CD4-positive, alpha-beta T cell treated with Interleukin-17A for 1 hour (primary cell): ENCODE results near the gene DNAJC8.

Experiments used
- DNase-seq: peaks from one replicate; pipeline ENCODE4 v3.0.0-alpha.2; 2020

Gene DNAJC8

DNA sequence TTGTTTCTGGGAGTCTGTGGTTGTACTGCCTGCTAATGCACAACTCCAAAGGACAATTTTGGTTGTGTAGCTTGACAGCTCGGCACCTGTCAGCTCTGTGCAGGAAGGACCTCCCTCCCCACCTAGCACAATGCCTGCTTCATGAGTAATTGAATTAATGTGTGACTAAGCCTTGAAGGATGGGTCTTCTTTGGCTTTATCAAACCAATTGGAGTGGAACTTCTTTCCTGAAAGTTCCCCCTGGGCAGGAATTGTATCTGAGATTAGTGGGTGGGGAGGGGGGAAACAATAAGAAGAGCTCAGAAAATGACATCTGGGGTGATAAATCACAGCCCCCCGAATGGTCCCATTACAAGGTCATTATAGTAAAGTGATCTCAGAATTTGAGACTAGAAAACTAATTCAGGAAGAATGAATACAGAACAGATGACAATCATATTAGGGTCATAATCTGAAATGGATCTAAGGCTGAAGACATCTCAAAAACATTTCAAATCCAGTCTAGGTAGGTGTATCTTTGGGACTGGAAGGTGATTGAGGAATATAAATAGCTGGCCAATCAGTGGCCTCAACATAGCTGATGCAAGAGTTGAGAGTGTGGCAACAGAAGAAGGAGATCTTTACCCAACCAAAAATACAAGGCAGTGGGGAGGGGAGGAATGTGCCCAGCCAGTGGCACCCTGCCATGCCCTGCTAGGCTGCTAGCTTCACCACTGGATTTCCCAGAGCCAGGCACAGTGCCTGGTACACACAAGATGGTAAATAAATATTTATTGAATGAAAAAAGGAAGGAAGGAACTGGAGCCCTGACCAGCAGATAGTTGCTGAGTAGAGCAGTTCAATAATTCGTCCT, 16.4 kb upstream of the DNAJC8 start:
- peak; percentile 31 for DNase-seq

DNA sequence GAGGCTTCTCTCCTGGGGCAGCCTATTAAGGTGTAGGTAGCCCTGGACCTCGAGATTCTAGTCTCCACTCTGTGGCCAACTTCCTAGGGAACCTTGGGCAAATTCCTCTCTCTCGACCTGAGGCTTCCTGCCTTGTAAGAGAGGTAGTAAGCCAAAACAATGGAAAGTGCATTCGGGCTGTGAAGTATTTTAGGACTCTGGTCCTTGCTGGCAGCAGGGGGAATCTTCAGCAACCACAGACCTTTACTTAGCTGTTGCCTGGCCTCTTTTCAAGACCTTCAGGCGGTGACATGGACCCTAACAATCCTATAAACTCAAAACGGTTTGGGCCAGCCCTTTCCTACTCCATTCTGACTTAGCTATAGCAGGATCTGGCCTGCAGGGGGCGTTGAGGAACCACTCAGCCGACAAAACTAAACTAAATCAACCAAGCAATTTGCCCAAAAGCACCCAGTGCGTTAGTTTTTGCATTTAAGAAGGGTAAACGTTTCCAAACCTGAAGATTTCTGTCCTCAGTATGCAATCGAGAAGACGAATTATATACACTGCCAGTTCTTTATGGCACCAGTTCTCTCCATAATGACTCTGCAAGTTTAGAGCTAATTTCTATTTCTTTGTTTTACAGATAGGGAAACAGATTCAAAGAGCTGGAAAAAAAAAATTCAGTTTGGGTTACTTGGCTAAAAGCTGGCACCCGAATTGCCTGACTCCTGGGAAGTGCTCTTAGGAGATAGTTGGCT, 15.6 kb upstream of the DNAJC8 start:
- peak; percentile 88 for DNase-seq

DNA sequence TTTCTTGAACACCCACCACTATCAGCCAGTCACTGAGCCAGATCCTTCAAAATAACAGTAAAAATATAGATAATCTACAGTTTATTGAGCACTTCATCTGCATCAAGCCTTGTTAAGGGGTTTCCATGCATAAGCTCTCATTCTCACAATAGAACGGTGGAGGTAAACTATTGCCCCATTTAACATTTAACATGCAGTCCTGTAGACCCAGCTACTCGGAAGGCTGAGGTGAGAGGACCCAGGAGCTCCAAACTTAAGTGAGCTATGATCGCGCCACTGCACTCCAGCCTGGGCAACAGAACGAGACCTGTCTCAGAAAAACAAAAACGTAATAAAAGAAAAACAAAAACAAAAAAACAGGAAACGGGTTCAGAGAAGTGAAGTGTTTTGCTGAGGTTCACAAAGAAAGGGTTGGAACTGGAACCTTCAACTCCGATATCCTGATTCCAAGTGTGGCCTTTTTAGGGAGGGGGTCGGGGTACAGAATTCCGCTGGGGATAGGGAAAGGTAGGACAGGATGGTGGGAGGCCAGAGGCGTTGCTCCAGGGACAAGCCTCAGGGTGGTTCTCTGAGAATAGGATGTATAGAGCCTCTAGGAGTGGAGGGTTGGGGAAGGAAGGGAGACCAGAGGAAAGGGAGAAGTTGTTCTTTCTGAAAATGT, 14.9 kb upstream of the DNAJC8 start:
- DNase-seq = no peak

DNA sequence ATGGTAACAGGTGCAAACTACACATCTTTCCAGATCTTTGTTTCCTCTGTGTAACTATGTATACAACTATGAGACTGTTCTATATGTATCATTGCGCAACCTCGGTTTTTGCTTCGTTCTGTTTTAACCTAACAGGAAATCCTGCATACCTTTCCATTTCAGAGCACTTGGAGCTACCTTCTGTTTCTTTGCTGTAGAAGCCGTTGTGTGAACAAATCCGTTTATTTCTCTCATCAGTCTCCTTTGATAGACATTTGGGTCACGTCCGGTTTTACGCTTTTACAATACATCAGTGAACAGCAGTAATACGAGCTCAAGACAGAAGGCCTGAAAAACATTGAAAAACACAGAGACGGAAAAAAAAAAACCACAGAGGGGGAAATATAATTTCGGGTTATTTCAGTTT, 13.6 kb upstream of the DNAJC8 start:
- DNase-seq = peak; percentile 90

DNA sequence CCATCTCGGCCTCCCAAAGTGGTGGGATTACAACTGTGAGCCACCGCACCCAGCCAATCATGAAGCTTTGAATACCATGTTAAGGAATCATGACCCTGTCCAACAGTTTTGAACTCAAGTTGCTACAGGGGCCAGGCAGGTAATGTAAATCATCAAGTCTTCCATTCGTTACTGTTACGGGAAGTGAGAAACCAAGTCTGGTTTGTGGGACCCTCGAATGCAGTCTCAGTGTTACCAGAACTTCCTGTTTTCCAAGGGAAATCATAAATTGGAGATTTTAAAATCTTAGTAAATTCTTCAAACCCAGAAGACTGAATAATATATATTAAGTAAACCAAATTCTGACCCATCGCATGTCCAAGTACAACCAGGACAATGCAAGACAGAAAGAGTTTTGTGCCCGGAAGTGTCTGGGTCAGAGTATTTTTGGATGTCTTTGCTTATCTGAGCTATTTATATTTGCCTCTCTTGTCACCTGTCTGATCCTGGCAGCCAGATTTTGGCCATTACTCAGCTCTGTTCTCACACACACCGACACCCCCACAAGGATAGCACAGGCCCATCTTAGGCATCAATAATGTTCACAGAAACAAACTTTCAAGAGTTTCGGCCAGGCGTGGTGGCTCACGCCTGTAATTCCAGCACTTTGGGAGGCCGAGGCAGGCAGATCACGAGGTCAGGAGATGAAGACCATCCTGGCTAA, 11.9 kb upstream of the DNAJC8 start:
- no peak for DNase-seq

DNA sequence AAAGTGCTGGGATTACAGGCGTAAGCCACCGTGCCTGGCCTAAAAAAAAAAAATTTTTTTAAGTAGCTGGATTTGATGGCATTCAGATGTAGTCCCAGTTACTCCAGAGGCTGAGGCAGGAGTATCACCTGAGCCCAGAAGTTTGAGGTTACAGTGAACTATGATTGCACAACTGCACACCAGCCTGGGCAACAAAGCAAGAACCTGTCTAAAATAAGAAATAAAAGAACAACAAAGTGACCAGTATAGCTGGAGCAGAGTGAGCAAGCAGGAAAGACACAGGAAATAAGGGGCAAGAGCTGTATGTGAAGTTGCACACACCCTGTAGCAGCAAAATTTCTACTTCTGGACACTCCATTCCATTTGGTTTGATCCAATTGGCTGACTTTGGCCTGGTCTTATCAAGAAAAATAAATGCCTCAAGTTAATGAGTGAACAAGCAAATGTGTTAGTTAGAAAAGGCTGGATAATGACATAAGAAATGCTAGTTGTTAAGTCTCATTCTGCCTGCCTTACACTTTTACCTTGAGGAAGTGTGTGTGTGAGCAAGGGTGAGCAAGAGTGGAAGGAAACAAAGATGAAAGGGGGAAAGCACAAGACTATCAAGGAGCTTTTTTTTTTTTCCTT, 11.0 kb upstream of the DNAJC8 start:
- peak; percentile 52 for DNase-seq

DNA sequence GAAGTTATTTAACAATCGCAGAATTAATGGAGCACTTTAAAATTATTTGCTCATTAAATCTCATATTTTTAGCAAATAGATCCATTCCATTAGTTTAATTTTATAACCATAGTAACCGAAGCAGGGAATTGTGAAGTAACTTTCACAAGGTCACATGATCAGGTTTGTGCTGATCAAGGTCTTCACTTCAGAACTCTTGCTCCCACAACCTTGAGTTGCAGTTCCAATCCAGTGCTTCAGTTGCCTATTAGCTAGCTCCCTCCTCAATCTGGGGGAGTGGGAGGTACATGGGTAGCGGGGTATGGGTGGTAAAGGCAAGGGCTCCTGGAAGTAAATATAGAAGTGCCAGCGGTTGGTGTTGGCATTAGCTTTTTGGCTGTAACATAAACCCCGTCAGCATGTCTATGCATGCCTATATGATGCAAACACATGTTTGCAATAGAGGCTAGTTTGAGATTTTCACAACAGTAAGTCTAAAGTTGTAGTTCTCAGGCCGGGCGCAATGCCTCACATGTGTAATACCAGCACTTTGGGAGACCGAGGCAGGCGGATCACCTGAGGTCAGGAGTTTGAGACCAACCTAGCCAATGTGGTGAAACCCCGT, 8.9 kb upstream of the DNAJC8 start:
- DNase-seq = no peak

DNA sequence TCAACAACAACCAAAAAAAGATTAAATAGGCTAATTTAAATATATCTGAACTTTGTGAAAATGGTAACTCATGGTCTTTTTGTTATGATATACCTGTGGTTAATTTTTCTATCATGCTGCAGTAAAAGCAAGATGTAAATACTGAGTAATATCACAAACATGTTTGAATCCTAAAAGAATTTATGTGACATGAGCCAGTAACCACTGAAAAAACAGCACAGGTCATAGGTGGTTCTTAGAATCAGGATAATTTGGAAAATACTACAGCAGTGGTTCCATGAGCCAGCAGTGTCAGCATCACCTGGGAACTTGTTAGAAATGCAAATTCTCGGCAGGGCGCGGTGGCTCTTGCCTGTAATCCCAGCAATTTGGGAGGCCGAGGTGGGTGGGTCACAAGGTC, 7.2 kb upstream of the DNAJC8 start:
- no peak for DNase-seq

DNA sequence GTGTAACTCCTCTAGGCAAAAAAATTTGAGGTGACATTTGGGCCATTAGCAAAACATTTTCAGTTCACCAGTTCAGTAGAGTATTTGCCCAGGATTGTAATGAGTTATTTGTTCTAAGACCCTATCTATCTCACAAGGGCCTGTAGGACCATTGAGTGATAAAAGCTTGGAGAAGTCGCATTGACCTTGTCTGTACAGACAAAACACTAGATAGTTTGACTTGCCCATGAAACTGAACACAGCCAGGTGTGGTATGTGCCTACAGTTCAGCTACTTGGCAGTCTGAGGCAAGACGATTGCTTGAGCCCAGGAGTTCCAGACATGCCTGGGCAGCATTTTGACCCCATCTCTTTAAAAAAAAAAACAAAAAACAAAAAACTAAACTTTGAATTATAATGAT, 6.2 kb upstream of the DNAJC8 start:
- no peak for DNase-seq

DNA sequence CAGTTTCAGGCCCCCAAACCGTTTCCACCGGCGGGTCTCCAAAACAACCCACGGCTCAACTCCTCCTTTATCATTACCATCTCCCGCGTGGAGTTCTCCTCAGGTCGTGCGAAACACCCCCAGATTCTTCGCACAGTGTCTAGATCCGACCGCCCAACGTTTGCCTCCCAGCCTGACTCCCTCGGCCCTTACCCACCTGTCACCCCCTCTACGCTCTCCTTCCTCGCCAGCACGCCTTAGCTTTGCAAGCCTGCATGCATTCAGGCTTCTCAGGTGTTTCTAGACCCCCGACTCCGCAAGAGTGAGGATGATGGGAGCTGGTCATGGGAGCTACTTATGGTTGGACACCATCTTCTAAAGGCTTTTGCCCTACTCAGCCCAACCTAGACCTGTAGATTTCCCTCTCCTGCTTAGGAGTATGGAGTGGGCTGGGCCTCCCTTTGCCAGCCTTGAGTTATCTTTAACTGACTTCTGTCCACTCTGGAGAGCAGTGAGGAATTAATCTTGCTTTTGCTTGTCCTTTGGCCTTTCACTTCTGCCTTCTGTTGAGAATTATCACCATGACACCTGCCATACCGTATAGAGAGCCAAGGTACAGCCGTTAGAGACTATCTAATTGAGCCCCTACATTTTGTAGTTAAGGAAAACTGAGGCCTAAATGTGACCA, 4.0 kb upstream of the DNAJC8 start:
- DNase-seq = no peak

DNA sequence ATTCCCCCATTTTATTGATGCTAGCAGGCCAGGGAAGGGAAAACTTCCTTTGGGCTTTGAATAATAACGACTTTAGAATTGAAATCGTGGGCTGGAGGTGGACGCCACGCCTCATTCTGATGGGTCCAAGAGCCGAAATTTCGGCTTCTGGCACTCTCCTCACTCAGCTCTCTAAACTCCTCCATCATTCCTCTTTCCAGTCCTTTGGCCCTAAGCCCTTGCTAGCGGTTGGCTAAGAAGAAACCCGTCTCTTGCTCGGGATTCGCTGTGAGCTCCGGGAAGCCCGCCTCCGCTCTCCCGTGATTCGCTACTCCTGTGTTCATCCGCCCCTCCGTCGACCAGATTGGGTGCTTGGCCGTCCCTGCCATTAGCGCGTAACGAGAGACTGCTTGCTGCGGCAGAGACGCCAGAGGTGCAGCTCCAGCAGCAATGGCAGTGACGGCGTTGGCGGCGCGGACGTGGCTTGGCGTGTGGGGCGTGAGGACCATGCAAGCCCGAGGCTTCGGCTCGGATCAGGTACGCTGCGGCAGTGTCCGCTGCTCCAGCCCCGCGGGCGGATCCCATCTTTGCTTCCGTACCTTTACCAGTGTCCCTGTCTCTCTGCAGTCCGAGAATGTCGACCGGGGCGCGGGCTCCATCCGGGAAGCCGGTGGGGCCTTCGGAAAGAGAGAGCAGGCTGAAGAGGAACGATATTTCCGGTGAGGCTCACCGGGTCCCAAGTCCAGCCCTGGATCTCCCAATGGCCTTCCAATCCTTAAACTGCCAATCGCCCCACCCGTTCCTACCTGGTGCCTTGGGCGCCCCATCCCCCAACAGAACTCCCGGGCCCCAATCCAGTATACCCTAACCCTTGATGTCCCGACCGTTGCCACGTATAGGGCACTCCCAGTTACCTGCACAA, 3.2 kb upstream of the DNAJC8 start, which contains the start of gene ATP5IF1:
Gene ATP5IF1, plus strand, starts transcription at position 370 of the 901 bp plus-strand sequence. Its CDS starts 60 bp downstream, at position 430.
- peak; percentile 97 for DNase-seq

DNA sequence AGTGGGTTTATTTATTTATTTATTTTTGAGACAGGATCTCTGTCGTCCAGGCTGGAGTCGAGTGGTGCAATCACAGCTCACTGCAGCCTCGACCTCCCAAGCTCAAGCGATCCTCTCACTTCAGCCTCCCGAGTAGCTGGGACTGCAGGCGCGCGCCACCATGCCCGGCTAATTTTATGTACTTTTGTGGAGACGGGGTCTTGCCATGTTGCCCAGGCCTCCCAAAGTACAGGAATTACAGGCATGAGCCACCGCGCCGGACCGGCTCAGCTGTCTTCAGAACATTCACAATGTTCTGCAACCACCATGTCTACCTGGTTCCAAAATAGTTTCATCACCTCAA, 406 bp upstream of the DNAJC8 start:
- DNase-seq = no peak

DNA sequence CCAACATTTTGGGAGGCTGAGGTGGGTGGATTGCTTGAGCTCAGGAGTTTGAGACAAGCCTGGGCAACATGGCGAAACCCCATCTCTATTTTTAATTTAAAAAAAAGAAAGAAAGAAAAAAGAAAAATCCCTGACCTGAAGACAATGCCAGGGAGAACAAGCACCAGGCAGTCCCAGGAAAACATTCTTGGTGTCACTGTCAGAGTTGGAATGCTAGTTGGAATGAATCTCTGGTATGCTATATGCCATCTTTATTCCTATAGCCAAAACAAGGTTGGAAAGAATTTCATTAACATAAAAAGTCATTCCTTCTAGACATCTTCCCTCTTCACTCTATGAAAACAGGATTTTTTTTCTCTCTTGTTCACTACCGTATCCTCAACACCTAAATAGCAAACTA, 2.8 kb downstream of the DNAJC8 start:
- DNase-seq = no peak

DNA sequence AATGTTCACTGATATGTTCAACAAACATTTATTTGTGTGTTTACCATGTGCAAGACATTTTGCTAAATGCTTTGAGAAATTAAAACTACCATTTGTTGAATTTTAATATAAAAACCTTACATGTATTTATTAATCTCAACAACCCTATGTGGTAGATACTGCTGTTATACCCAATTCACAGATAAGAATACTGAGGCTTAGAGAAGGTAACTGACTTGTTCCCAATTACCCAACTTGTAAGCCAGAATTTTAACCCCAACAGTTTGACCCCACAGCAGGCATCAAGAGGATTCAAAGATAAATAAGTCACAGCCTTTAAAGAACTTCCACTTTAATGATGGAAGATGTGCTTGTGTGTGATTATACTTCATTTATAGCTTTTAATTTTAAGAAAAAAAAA, 3.7 kb downstream of the DNAJC8 start:
- DNase-seq = no peak

DNA sequence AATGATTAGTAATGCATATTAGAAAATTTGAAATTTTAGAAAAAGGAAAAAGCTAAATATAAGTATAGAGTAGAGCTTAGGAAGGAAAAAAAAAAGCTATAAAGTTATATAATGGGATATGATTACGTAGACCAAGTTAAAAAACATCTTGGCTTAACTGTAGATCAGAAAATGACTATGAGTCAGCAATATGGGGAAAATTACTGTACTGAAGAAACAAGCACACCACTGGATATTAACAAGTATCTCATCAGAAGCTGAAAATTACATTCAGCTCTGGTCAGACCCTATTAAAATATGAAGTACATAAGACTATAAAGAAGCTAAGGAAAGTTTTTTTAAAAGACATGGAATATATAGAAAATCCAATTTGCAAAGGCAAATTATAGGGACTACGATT, 19.5 kb downstream of the DNAJC8 start:
- DNase-seq = no peak

DNA sequence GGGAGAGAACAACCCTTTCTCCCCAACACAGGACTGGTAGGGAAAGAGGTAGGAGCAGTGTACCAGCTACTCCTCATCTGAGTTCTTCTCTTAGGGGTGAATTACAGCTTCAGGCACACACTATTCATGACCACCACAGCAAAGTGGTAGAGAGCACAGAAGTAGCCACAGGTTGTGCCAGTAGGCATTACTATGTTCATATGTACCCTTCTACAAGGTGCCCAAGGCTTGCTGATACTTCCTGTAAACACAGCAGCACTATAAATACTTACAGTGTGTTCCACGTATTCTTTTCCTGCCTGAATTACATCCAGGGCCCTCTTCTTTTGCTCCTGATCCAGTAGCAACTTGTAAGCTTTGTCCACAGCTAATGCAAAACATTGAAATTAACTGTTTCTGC, 23.1 kb downstream of the DNAJC8 start:
- DNase-seq = no peak

DNA sequence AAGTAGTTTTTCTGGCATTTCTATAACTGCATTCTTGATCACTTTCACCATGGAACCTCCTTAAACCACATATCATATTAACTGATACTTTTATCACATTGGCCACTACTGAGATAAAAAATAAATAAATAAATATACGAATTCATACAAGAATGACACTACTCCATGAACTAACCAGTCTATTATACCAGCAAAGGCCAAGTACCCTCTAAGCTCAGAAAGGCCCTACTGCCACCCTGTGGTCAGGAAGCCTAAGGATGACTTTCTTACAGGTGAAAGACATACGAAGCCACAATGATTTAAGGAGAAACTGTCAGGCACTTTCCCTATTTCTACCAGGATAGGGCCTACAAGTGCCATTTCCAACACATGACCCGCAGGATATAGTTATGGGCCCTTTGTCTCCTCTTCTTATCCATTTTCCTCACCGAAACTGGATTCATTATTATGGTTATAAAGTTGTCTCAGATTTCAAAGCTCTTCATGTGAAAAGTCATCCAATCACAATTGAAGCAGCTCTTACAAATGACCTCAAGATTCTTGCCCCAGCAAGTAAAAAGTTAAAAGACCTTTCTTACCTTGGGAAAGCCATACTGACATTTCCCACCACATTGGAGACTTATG, 23.9 kb downstream of the DNAJC8 start:
- DNase-seq = peak; percentile 79

DNA sequence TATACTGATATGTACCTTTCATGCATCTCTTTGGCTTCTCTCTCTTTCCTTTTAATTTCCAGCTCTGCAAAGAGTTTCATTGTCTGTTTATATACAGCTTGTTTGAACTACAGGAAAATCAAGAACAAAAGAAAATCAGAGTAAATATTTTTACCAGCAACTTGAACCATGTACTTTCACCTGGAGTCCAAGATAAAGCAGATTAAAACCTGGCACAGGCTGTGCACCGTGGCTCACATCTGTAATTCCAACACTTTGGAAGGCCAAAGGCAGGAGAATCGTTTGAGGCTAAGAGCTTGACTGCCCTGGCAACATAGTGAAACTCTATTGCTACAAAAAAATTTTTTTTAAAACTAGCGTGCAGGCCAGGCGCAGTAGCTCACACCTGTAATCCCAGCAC, 27.6 kb downstream of the DNAJC8 start:
- DNase-seq = no peak

DNA sequence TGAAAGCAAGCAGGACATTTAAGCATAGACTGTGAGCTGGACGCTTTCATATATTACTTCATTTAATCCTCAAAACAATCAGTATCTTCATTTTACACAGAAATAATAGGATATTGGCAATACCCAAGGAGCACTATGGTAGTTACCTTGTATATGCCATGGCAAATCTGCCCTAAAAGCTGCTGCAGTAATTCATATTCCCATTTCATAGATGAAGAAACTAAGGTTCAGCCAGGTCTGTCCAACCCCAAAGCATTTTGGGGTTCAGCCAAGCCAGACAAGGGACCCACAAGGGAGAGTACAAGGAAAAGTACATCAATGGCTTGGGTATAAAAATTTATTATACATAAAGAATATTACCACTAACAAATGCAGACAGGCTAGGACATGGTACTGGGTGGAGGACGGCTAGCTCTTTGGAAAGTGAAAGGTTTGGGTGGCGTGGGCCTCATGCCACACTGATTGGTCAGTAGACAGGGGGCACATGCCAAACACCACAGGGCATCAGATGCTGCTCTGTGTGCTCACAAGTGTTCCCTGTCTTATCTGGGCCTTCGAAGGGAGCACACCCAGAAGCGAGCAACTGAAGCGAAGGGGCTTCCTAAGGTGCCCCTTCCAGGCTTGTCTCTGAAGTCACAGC, 32.5 kb downstream of the DNAJC8 start:
- DNase-seq = no peak
